HG03354 (cell line): ENCODE measurements around the gene BPNT1.
"Not testable (repeated sequence)": the region's sequence is repeated elsewhere in the genome, so short reads cannot be mapped to it uniquely, and the experiment has no call there.

ENCODE experiments used
- ATAC-seq: cut with Tn5 transposase; IDR thresholded peaks from one replicate; pipeline ENCODE4 v1.9.1; 2021; ENCODE audit warnings: mild to moderate bottlenecking; ENCODE audit not compliant: unreplicated experiment, poor library complexity, severe bottlenecking

BPNT1 gene, protein sequence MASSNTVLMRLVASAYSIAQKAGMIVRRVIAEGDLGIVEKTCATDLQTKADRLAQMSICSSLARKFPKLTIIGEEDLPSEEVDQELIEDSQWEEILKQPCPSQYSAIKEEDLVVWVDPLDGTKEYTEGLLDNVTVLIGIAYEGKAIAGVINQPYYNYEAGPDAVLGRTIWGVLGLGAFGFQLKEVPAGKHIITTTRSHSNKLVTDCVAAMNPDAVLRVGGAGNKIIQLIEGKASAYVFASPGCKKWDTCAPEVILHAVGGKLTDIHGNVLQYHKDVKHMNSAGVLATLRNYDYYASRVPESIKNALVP

DNA sequence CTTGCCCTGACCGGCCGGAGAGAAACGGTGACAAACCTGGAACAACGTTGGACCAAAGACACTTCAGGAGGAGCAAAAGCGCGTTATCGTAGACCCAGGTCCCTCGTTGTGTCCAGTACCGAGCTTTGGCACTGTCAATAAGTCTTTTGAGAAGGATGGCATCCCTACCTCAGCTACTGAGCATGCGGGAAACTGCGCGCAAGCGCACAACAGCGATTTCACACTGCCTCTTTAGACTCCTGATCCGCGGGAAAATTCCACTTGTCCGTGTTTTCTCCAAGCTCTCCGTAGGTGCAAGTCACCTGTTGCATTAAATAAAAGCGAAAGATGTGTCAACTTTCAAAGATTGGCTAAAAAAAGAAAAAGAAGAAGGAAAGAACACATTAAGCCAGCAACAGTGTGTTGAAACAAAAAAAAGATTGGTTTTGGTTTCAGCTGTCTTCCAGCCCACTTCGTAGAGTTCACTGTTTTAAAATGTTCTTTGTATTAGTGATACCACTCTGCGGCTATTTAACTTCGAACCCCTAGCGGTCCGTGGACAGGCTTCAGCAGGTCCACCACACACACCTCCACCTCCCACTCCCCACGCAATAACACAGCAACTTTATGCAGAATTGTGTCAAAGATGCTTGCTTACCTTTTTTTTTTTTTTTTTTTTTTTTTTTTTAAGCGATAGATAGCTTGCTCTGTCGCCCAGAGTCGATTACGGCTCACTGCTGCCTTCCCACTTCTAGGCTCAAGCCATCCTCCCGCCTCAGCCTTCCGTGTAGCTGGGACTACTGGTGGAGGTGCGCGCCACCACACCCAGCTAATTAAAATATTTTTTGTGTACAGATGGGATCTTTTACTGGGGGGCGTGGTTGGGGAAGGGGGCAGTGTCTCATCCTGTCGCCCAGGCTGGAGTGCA is at the start of gene BPNT1:
BPNT1 (minus strand) TSS at position 139 of the 907 bp plus-strand sequence. CDS start 9,942 bp downstream, outside the sequence.
- ATAC-seq: peak; percentile 66

DNA sequence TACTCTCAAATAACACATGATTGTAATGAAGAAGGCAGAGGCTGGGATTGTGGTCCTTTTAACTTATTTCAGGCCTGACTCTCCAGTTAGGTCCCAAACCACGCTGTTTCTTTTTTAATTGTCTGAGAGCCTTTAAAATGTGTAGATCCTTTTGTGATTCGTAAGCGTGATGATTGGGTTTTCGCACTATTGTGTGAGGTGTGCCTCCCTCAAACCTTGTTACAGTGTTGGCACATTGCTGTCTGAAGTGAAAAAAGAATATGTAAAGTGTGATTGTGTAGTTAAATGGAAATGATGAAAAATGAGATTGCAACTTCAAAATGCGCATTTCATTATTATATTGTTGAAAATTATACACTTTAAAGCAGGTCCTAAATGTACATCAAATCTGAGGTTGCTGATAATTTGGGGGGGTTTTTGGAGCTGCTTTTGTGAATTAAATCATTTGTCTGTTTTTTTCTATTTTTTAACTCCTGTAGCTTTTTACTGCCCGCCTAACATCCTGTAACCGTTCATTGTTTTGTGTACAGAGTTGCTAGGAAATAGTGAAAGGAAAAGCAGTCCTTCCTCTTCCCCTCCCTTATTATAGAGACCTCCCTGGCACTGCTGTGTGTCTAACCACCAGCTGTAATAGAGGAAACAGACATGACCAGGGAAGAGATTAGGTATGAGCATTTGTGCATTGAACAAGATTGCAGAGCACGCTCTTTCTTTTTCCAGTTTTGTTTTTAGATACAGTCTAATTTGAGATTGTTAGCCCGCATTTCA is 47.6 kb upstream of the BPNT1 start:
- peak; percentile 88 for ATAC-seq

DNA sequence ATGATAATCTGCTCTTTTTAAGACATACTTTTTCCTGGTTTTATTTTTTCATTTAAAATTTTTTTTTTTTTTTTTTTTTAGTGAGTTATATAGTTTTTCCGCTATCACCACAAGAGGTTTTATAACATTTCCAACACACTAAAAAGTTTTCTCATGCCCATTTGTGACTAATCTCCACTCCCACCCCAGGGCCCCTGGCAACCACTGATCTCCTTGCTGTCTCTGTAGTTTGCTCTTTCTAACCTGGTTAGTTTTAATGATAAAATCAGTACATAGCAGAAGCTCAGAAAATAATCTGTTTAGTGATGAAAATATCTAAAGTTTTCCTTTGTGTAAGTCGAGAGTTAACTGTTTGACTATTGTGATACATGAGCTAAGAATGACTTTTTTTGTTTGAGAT is 46.2 kb upstream of the BPNT1 start:
- no peak for ATAC-seq

DNA sequence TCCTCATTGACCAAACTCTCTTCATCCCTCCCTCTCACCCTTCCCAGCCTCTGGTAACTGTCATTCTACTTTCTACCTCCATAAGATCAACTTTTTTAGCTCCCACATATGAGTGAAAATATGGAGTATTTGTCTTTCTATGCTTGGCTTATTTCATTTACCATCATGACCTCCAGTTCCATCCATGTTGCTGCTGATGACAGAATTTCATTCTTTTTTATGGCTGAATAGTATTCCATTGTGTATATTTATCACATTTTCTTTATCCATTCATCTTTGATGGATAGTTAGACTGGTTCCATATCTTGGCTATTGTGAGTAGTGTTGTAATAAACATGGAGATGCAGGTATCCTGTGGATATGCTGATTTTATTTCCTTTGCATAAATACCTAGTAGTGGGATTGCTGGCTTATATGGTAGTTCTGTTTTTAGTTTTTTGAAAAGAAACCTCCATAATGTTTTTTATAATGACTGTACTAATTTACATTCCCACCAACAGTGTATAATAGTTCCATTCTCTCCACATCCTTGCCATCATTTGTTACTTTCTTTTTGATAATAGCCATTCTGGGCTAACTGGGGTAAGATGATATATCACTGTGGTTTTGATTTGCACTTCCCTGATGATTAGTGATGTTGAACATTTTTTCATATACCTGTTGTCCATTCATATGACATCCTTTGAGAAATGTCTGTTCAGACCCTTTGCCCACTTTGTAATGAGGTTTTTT is 40.1 kb upstream of the BPNT1 start:
- ATAC-seq: no peak

DNA sequence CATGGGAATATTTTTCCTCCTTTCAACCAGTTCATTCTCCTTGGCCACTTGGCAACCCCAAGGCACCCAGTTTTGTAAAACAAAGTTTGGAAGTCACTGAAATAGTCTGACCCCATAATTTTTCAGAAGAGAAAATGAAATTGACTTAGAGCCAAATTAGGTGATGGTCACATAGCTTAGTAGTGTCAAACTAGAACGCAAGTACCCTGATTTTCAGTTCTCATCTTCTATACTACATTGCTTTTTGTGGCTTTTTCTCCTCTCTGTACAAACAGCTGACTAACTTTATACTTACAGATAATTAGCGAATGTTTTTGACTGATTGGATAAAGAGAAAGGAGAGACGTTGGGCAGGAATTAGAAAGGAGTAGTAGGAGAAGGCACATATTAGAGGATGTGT is 37.5 kb upstream of the BPNT1 start:
- ATAC-seq: no peak

DNA sequence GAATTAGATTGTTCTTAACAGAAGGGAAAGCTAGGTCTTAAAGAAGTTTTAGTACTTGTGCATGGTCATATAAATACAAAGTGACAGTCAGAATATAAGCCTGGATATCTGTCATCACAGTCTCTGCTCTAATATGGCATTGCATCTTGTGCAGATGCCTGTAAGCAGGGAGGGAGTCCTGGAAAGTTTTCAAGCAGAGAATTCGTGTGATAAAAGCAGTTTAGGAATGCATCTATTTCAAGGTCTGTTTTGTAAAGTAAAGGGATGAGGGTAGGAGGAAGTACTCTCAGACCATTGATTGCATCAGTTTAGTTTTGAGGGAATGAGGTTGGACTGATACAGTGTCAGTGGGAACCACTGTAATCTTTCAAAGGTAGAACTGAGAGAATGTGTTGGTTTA is 35.0 kb upstream of the BPNT1 start:
- ATAC-seq: no peak

DNA sequence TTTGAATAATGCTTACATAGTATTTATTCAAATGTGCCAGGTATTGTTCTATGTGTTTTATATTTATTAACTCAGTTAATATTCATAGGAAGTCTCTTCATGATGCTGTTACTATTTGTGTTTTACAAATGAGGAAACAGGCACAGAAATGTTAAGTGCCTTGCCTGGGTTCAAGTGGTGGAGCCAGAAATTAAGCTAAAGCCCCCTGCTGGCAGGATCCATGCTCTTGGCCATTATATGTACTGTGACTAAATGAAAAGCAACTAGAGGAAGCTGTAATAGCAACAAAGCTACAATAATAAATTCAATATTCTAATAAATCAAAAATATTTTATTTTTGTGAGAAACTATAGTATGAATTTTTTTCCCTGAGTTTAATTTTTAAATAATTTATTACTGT is 34.3 kb upstream of the BPNT1 start:
- no peak for ATAC-seq

DNA sequence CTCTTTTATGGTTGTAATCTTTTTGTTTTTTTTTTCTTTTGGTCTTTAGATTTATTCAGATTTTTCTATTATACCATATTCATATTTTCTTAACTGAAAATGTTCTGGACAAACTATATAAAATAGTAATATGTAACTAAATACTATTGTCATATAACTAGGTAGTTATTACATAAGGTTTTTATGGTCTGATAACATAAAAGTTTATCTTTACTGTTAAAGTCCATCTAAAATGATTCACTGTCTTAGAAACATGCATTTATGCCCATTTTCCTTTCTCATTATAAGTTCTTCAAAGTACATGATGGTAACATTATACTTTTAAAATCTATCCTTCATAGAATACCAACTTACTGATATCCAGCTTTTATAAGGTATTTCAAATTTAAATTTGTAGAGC is 33.5 kb upstream of the BPNT1 start:
- no peak for ATAC-seq

DNA sequence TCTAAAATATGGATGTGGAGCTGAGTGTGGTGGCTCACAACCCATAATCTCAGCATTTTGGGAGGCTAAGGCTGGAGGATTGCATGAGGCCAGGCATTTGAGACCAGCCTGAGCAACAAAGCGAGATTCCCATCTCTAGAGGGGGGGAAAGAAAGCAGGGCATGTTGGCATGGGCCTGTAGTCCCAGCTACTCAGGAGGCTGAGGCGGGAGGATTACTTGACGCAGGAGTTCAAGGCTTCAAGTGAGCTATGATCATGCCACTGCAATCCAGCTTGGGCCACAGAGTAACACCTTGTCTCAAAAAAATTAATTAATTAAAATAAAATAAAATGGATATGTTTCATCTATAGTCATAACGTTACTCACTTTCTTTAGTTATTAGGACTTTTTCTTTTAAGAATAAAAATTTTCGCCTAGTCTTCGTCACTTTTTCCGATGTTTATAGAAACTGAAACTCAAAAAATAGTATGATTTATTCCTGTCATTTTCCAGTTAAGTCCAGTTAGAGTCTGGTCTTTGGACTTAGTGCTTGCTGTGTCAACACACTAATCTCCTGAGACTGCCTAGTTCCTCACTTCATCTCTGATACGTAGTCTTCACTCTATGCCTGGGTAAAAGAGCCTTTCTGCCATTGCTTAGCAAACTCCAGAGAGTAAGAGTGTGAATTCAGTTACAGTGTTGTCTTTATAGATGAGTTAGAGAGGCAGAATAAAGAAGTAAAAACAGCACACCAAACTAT is 32.4 kb upstream of the BPNT1 start:
- no peak for ATAC-seq

DNA sequence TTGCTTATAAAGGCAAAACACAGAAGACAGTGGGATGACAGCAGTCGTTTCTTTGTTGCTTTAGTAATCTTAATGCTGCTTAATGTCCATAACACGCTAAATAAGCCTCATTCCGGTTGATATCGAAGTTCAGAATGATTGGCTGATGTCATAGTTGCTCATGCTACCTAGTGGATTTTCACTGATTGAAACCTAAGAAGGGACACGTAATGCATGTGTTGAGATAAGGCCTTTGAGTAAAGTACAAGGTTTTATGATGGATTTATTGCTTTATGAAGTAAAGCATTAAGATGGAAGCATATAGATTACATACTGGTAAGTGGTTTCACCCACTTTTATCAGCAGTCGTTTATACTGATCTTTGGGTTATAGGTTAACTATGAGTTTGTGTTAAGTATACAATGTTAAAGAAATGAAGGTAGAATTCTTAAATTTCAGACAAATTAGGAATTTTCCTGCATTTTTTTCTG is 29.5 kb upstream of the BPNT1 start:
- ATAC-seq: no peak

DNA sequence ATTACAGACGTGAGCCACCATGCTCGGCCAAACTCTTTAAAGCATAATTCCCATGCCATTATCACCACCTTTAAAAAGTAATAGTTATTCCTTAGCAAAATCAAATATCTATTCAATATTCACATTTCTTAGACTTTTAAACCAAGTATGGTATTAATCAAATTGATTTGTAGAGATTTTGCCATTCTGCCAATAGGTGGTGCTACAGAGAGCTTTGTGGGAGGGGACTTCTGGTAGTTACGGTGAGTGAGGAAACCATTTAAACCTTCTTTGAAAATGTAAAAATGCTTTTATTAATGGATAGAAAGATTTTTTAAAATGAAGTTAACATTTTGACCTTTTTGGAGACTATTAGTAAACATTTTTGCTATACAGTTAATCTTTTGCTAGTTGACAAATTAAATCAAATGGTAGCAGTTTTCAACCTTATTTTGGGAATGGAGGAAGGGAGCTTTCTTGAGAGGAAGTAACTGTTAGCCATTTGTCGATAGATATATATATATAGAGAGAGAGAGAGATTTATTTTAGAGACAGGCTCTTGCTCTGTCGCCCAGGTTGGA is 23.6 kb upstream of the BPNT1 start:
- peak; percentile 91 for ATAC-seq

DNA sequence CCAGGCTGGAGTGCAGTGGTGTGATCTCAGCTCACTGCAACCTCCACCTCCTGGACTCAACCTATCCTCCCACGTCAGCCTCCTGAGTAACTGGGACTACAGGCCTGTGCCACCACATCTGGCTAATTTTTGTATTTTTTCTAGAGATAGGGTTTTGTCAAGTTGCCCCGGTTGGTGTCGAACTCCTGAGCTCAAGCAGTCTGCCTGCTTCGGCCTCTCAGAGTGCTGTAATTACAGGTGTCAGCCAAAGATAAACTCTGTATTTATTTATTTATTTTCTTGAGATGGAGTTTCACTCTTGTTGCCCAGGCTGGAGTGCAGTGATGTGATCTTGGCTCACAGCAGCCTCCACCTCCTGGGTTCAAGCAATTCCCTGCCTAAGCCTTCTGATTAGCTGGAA is 23.0 kb upstream of the BPNT1 start:
- not testable (repeated sequence) for ATAC-seq

DNA sequence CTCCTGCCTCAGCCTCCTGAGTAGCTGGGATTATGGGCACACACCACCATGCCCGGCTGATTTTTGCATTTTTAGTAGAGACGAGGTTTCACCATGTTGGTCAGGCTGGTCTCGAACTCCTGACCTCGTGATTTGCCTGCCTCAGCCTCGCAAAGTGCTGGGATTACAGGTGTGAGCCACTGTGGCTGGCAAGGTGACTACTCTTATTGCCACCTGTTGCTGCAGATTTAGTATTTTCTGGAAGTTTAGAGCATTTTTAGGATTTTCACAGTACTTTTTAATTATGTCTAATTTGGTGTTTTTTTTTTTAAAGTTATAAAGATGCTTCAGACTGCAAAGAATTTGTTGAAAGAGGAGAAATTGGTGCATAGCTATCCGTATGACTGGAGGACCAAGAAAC is 20.9 kb upstream of the BPNT1 start:
- ATAC-seq: not testable (repeated sequence)

DNA sequence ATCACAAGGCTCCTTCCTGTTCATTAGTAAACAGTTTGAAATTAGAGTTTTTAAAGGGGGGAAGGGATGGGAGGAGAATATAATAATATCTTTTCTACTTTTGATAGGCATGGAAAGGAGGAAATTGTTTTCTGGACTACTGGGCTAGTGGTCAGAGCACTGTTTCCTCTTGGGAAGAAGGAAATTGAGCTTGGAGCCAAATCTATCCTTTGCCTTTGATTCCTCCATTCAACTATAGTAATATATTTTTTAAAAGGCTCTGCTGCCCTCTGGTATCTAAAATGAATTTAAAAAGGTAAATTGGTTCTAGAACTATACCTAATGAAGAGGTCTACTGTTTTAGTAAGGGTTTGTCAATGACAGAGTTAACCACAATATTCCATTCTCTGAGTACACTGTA is 10.2 kb upstream of the BPNT1 start:
- no peak for ATAC-seq

DNA sequence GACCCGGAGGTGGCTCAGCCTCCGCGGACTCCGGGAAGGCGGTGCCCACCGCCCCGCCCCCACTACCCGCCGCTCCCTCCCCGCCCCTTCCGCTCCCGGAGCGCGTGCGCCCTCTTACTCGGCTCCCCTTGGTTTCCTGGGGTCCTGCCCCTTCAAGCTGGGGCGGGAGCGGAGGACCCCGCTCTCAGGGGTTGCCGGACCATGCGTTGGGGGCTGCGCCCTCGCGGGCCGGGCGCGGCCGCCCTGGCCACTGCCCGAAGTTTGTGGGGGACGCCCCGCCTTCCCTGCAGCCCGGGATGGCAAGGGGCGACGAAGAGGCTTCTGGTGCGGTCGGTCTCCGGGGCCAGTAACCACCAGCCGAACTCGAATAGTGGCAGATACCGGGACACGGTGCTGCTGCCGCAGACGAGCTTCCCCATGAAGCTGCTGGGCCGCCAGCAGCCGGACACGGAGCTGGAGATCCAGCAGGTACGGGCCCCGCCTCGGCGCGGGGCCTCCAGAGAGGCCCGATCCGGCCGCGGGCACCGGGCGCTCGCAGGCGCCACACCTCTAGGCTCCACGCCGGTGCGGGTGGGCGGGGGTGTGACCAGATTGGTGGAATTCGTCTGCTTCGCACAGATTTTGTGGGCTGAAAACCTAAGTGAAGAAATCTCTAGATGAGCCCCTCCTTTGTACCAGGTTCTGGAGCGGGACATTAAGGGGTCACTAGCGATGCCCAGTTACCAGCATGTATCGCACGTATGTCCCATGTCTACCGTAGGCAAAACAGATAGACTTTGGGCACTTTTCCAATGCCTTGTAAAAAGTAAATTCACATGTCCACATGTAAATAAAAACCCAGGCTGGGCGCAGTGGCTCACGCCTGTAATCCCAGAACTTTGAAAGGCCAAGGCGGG is 4.7 kb upstream of the BPNT1 start, which contains the start of gene IARS2:
IARS2 (plus strand) TSS at position 117 of the 896 bp plus-strand sequence; CDS start at position 202, 85 bp downstream.
- peak; percentile 68 for ATAC-seq

DNA sequence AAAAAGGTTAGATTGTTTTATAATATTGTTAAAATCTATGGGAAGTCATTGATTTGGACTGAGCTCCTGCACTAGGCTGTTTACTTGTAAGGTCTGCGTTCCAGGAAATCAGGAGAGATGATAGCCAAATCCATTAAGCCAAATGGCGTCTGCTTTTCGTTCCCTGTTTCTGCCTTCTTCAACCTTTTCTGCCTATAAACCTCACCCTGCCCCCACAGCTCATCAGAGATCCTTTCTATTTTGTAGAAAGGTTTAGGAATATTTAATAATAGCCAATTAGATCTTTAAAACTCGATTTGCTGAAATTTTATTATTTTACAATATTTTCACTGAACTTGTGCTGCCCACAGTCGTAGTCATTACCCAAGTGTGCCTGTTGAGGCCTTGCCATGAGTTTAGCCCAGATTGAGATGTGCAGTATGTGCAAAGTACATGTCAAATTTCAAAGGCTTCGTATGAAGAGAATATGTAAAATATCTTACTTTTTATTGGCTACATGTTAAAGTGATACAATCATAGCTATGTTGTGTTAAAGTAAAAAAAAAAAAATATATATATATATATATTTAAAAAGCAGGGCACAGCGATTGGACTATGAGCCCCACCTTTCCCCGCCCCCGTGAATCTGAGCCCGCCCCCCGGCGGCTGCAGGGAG is 3.9 kb upstream of the BPNT1 start:
- no peak for ATAC-seq

DNA sequence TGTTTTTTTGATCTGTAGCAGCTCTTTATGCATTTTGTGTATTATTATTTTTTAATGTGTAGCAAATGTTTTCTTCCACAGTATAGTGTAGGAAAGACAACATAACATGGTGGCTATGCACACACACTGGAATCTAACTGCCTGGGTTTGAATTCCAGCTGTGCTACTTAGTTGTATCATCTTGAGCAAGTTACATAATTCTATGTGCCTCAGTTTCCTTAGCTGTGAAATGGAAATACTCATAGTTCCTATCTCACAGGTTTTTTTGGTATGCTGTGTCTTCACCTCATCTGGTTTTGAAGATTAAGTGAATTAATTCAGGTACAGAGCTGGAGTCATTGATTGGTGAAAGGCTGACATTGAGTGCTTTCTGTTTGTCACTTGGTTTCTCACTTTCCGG is 3.1 kb upstream of the BPNT1 start:
- ATAC-seq: no peak
